HG03108 (cell line): Measurements from ENCODE around the gene KRTAP4-9.
"Not testable (repeated sequence)": the region's sequence is repeated elsewhere in the genome, so short reads cannot be mapped to it uniquely, and the experiment has no call there.

Source experiments
- ATAC-seq: cut with Tn5 transposase; IDR thresholded peaks from one replicate; pipeline ENCODE4 v1.9.1; 2021; ENCODE audit warnings: moderate library complexity; ENCODE audit not compliant: unreplicated experiment

Gene KRTAP4-9

GRCh38 chr17:41096055-41096454 is 9.1 kb upstream of the KRTAP4-9 start:
- ATAC-seq, result no peak

DNA sequence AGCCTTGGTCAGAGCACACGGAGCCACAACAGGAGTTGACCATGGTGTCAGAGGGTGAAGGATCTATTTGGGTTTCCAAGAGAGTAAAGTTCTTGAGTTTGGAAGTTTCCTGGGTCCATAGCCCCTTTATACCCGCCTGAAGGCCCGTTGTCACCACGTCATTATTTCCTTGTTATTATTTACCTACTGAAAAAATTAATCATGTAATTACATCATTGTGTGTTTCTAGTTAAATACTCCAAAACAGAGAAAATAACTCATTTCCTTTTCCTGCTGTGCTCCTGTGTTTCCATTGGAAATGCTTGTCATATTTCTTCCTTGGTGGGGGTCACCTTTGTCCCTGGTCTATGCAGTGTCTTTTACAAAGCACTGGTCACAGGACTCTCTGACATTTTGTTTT is 7.1 kb upstream of the KRTAP4-9 start, which contains the start of gene KRTAP4-8:
KRTAP4-8 (minus strand) TSS at position 101 of the 400 bp plus-strand sequence; CDS start at position 43, 58 bp downstream.
- ATAC-seq, result no peak

- ATAC-seq, result no peak
Measured at GRCh38 chr17:41098481-41098880, 6.7 kb upstream of the KRTAP4-9 start.

GRCh38 chr17:41099682-41100480 is 5.3 kb upstream of the KRTAP4-9 start:
- not testable (repeated sequence) for ATAC-seq

- ATAC-seq, result no peak
Measured at GRCh38 chr17:41101586-41102259, 3.5 kb upstream of the KRTAP4-9 start, which contains the start of gene KRTAP4-16. Gene KRTAP4-16 (minus strand): TSS chr17:41102209. CDS start chr17:41102209, 0 bp downstream.

DNA sequence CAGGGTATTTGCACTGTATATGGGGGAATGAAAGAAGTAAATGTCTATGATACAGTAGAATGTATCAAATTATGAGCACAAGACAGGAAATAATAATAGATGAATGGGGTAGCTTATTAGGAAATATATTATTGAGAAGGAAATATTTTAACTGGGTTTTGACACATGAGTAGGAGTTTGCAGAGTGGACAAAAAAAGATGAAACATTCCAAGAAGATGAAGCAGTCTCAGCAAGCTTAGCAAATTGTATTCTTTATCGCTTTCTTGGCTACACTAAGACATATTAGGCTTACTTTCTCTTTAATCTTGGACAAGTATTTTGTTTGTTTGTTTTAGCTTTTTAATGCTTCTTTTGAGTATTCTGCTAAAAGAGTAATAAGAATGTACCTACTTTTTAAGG is 1.3 kb upstream of the KRTAP4-9 start:
- ATAC-seq, result no peak

GRCh38 chr17:41104386-41105038 is 677 bp upstream of the KRTAP4-9 start:
- ATAC-seq, result not testable (repeated sequence)

DNA sequence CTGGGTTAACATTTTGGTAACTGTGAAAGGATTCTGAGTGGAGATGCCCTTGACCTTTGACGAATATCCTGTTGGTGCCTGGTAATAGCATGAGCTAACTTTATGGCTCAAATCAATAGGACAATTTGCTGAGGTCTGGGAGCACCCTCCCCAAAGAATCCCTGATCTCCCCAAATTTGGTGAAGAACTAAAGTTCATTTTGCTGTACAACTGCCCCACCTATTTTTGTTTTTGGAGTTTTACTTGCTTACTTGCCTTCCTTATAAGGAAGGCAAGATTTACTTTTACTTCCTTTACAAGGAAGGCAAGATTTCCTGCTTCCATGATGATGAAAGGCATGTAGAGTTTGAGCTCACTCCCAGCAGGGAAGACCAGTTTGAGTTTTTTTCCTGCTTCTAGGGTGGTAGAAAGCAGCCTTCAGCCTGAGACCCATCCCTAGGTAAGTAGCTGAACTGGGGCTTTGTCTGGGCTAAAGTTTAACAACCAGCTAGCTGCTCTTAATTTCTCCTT is 2.8 kb downstream of the KRTAP4-9 start:
- no peak for ATAC-seq

GRCh38 chr17:41108728-41109386 is 3.7 kb downstream of the KRTAP4-9 start:
- not testable (repeated sequence) for ATAC-seq

DNA sequence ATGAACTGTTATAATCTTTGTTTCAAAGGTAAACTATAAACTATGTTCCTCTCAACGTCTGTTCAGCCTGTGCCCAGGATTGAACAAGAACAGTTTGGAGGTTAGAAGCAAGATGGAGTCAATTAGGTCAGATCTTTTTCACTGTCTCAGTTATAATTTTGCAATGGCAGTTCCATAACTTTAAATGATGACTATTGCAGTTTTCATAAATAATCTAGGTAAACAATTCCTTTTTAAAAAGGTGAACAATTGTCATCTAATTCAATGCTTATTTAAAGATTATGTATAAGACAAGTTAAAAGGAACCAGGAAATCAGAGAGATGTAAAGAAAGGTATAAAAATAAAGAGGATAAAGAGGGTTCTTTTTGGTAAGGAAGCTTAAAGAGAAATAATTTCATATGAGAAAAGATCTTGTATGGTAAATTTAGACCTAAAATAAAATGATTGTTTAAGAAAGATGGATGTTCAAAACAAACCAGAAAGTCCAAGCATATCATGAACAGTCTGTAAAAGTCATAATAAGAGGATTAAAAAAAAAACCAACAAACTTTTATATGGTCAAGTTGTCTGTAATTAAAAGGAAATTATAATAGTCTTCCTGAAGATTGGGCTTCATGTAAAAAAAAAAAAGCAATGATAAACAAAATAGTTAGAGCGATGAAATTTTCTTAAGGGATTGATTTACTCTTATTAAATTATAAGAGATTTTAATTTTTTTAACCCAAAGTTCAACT is 6.1 kb downstream of the KRTAP4-9 start:
- no peak for ATAC-seq

- no peak for ATAC-seq
Measured at GRCh38 chr17:41116297-41116696, 11.1 kb downstream of the KRTAP4-9 start.

DNA sequence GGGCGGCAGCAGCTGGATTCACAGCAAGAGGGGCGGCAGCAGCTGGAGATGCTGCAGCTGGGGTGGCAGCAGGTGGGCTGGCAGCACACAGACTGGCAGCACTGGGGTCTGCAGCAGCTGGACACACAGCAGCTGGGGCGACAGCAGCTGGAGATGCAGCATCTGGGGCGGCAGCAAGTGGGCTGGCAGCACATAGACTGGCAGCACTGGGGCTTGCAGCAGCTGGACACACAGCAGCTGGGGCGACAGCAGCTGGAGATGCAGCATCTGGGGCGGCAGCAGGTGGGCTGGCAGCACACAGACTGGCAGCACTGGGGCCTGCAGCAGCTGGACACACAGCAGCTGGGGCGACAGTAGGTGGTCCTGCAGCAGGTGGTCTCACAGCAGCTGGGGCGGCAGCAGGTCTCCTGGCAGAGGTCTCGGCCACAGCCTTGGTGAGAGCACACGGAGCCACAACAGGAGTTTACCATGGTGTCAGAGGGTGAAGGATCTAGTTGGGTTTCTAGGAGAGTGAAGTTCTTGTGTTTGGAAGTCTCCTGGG is 12.7 kb downstream of the KRTAP4-9 start, which contains the start of gene KRTAP4-11:
KRTAP4-11 (minus strand) TSS at position 528 of the 541 bp plus-strand sequence; CDS start at position 470, 58 bp downstream.
- not testable (repeated sequence) for ATAC-seq

DNA sequence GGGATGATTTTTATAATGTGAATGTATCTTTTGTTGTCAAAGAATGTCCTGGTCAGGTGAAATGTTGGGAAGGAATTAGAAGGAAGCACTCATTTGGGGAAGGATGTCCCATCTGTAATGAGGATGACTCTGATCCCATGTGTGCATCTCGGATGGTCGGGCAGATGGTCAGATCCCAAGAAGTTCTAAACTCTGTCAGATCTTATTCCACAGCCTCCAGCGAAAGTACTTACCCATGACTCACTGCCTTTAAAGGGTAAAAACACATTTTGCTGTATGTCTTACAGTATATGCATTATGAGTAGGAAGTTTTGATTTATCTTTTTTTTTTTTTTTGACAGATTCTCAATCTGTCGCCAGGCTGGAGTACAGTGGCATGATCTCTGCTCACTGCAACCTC is 13.5 kb downstream of the KRTAP4-9 start:
- no peak for ATAC-seq

GRCh38 chr17:41119696-41120690 is 14.8 kb downstream of the KRTAP4-9 start:
- not testable (repeated sequence) for ATAC-seq

DNA sequence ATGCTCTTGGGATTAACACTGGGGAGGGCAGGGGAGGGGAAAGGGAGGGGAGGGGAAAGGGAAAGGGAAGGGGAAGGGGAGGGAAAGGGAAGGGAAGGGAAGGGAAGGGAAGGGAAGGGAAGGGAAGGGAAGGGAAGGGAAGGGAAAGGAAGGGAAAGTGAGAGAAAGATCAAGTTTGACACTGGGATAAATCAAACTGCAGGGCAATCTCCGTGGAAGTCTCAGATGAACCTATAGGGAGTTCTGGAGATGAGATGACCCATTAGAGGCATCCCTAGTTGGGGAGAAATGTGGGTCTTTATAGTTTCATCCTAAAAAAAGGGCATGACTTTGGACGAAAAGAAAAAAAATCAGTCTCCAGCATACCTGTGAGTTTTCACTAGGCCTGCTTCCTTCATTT is 16.6 kb downstream of the KRTAP4-9 start:
- no peak for ATAC-seq

DNA sequence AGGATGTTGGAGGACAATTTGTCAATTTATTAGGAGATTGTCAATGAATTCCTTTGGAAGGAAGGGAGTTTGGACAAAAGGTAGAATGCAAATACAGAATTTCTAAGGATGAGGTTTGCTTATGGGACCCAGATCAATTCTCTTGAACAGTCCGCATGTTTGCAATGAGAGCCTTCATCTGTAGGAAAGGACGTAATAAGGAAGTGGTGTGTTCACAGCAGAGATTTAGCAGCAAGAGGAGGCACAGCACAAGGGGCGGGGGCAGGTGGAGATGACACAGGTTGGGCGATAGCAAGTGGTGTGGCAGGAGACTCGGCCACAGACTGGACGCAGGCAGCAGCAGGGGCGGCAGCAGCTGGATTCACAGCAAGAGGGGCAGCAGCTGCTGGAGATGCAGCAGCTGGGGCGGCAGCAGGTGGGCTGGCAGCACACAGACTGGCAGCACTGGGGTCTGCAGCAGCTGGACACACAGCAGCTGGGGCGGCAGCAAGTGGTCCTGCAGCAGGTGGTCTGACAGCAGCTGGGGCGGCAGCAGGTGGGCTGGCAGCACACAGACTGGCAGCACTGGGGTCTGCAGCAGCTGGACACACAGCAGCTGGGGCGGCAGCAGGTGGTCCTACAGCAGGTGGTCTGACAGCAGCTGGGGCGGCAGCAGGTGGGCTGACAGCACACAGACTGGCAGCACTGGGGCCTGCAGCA is 18.3 kb downstream of the KRTAP4-9 start:
- not testable (repeated sequence) for ATAC-seq

- ATAC-seq, result not testable (repeated sequence)
Measured at GRCh38 chr17:41123991-41124371, 18.8 kb downstream of the KRTAP4-9 start, which contains the start of gene KRTAP4-12. Gene KRTAP4-12 (minus strand): TSS chr17:41124182. CDS start chr17:41124122, 60 bp downstream.

DNA sequence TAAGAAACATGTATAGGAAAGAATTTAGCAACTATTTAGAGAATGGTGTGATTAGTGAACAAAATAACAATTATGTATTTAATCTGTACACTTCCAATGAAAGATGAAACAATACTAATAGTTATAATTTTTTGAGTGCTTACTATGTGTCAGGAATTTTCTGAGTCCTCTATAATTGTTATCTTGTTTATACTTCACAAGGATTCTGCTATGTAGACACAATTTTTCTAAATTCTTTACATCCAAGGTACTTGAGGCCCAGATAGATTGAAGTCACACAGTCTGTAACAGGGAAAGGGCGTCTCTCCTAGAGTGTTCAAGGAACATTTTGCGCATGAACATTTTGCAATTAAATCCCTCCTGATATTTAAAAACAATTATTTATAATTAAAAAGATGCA is 19.9 kb downstream of the KRTAP4-9 start:
- no peak for ATAC-seq
